Stimulated activated CD8-positive, alpha-beta memory T cell treated with anti-CD3 and anti-CD28 coated beads, Interleukin-15, amount 100 ng/mL, for 1 hour (primary cell): Measurements from ENCODE around the gene CHD6.

Experiments used
- DNase-seq: peaks from one replicate; pipeline ENCODE4 v3.0.0-alpha.2; 2020; ENCODE audit warnings: low read depth

Gene CHD6

GRCh38 chr20:41617902-41618806, at the start of gene CHD6:
TSS of gene CHD6 (minus strand) at chr20:41618377. CDS start at chr20:41551337, 67,040 bp downstream.
- peak; percentile 98 for DNase-seq

GRCh38 chr20:41664584-41664983, 46.4 kb upstream of the CHD6 start:
- DNase-seq: no peak

GRCh38 chr20:41657655-41658054, 39.5 kb upstream of the CHD6 start:
- DNase-seq: no peak

- no peak for DNase-seq
Observed at GRCh38 chr20:41655962-41656618, 37.9 kb upstream of the CHD6 start.

GRCh38 chr20:41654884-41655283, 36.7 kb upstream of the CHD6 start:
- DNase-seq: no peak

GRCh38 chr20:41654292-41654691, 36.1 kb upstream of the CHD6 start:
- DNase-seq: no peak

- DNase-seq: no peak
Observed at GRCh38 chr20:41650231-41650948, 32.2 kb upstream of the CHD6 start.

DNA sequence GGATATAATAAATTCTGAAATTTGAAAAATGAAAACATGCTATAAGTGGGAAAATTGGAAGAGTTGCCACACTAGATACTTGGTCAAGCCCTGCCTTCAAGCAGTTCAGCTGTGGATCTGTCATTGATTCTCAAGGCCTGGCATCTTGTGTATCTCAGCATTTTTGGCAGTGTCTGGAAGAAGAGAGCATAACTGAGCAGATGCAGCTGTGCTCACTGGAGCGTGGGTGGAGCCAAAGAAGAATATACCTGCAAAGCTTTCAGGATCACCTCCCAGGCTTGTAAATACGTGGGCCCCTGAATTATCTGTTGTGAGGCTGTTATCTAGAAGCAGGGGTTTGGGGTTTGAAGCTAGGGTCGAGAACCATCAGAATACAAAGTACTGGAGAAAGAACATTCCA, 31.3 kb upstream of the CHD6 start:
- DNase-seq: no peak

DNA sequence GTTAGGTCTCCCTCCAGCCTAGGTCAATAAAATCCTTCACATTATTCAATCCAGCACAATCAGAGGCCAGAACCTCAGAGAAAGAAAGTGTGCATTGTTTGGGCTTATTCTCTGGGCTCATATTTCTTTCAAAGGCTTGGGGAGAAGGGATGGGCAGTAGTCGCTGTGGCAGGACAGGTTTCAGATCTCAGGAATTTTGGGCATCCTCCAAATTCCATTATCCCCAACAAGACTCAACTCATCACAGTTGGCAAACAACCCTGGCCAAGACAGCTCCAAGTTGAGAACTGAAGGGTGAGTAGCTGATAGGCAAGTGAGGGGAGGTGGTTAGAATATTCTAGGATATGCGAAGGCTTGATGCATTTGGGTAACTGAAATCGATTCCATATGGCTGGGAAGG, 27.2 kb upstream of the CHD6 start:
- DNase-seq: no peak

DNA sequence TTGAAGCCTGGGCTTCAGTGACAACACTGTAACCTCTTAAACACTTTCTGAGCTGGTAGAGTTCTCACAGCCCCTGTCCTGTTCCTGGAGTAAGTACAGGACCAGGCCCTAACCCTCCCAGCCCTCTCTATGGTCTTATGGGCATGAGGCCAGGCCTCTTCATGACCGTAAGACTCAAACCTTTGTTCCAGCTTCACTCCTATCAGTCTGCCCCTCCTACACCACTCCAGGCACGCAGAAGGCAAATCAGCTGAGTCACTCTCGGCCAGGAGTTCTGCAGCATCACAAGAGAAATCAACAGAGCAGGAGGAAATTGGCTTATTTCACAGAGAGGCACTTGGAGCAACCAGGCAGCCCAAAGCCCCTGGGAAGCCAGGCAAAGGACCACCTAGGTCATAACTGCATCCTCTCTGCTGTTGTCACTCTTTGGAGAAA, 25.3 kb upstream of the CHD6 start:
- no peak for DNase-seq

- no peak for DNase-seq
Observed at GRCh38 chr20:41639630-41640029, 21.5 kb upstream of the CHD6 start.

- no peak for DNase-seq
Observed at GRCh38 chr20:41638456-41638855, 20.3 kb upstream of the CHD6 start.

GRCh38 chr20:41635158-41635557, 17.0 kb upstream of the CHD6 start:
- DNase-seq: no peak

DNA sequence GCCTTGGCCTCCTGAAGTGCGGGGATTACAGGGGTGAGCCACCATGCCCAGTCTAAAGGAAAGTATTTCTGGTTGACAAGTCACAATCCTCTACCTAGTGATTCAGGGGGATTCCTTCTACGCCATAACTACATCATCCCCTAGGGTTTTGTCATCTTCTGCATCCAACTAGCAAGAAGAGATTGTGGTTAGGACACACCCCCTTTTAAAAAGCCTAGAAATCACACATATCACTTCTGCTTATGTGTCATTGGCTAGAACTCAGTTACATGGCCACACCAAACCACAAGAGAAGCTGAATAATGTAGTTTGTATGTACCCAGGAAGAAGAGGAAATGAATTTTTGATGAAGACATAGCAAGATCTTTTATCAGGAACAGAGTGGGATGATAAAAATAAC, 14.7 kb upstream of the CHD6 start:
- DNase-seq: no peak

GRCh38 chr20:41631826-41632225, 13.6 kb upstream of the CHD6 start:
- DNase-seq: no peak

- DNase-seq: no peak
Observed at GRCh38 chr20:41630846-41631245, 12.7 kb upstream of the CHD6 start.

DNA sequence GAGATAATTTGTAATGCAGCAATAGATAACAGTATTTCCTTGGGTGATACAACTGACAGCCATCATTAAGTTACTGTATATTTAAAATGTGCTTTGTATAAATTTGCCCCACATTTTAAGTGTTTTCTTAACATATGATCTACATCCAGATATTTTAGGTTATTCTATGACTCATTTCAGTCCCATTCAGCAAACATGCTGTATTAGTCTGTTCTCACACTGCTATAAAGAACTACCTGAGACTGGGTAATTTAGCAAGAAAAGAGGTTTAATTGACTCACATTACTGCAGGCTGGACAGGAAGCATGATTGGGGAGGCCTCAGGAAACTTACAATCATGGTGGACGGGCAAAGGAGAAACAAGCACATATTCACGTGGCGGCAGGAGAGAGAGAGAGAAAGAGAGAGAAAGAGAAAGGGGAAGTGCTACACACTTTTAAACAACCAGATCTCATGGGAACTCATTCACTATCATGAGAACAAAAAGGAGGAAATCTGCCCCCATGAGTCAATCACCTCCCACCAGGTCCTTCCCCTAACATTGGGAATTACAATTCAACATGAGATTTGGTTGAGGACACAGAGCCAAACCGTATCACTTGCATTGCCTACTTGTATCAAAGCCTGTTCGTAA, 9.6 kb upstream of the CHD6 start:
- DNase-seq: no peak

GRCh38 chr20:41627001-41627495, 8.9 kb upstream of the CHD6 start:
- DNase-seq: no peak

DNA sequence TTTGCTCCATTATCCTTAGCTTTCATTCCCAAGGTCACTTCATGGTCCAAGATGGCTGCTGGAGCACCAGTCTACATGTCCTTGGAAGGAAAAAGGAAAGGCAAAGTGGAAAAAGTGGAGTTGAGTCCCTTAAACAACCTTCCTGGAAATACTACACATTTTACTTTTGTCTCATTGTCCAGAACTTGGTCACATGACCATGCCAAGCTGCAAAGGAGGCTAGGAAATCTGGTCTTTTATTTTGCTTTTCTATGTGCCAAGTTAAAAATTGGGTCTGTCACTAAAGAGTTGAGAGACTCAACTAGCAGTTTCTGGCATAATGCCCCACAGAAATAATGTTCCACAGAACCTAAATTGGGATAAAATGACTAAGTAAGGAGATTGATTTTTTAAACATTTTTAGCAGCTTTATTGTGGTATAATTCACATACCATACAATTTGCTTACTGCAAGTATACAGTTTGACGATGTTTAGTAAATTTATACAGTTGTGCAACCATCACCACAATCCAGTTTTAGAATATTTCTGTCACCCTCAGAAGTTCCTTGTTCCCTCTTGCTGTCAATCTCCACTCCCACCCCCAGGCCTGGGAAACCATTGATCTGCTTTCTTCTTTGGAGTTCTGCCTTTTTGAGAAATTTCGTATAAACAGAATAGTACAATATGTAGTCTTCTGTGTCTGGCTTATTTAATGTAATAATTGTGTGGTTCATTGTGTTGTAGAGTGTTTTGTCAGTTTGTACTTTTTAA, 5.6 kb upstream of the CHD6 start:
- DNase-seq: no peak

DNA sequence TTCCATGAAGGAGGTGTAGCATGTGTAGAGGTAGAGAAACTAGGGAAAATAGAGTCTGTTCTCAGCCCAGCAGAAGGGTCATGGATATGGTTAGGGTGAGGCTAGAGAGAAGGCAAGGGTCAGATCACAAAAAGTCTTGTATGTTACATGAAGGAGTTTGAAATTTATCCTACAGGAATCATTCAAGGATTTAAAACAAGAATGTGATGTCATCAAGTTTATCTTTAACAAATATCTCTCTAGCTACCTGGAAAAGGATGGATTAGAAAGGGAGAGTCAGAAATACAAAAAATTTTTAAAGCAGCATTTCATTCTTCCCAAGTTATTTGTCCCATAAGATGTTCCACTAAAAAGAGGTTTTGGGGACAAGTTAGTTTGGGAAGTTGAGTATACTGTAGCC, 4.4 kb upstream of the CHD6 start:
- DNase-seq: no peak

DNA sequence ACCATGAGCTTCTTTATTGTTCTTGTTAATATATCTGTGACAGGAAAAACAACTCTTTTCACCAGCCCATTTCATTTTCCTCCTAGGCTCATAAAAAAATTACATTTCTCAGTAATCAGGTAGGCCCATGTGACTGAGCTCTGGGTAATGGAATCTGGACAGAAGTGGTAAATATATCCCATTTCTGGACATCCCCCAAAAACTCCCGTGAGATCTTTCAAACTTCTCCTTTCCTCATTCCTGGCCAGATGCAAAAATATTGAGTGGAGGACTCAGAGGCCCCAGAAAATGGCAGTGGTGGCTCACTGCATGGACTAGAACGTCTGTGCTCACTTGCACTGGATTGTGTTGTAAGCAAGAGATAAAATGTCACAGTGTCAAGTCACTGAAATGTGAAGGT, 3.8 kb upstream of the CHD6 start:
- DNase-seq: no peak
